Naive thymus-derived CD8-positive, alpha-beta T cell (primary cell): ENCODE data around the gene ZNF219. TPM values are rescaled to one million over a fixed set of nuclear protein-coding genes. Genes with fewer than 3 reads are reported as not detected.

Experiments used
- ATAC-seq, 2 donors: fragments of 150-1000 bp; cut with Tn5 transposase in 1 of 2; sonication (Bioruptor Pico), chemical (Tn5 transposase) in 1 of 2; 1 replicate in 1 of 2; 2 replicates in 1 of 2; pipeline ENCODE4 v1.10.0; 2021; ENCODE audit warnings: mild to moderate bottlenecking in 2 of 2, moderate library complexity in 2 of 2
- POLR2A ChIA-PET: fragments of 350-600 bp; sonication (Branson Sonifier 250); formaldehyde crosslinking; loops from one replicate; lab custom pipeline; 2021; ENCODE audit warnings: antibody characterized with exemption; lab: Charles Lee
- DNase-seq, 10 donors: peaks; one replicate each; pipeline versions ENCODE4 v3.0.0 to v3.0.0-alpha.2; 2020 to 2022
- H3K27ac Mint-ChIP-seq, 10 donors: one replicate each; pipeline ENCODE4 v1.8.0; 2020 to 2022; ENCODE audit warnings: mild to moderate bottlenecking in 10 of 10, mixed read lengths in 10 of 10, moderate library complexity in 4 of 10, inconsistent platforms in 1 of 10
- H3K27me3 Mint-ChIP-seq, 5 donors: one replicate each; pipeline ENCODE4 v1.8.0; 2021 to 2022; ENCODE audit warnings: mixed read lengths in 5 of 5
- H3K36me3 Mint-ChIP-seq, 3 donors: one replicate each; pipeline ENCODE4 v1.8.0; 2020 to 2022; ENCODE audit warnings: mixed read lengths in 3 of 3, mild to moderate bottlenecking in 2 of 3, inconsistent platforms in 1 of 3
- H3K4me1 Mint-ChIP-seq, 4 donors: one replicate each; pipeline ENCODE4 v1.8.0; 2021 to 2022; ENCODE audit warnings: mixed read lengths in 4 of 4
- H3K4me3 Mint-ChIP-seq, 10 donors: one replicate each; pipeline ENCODE4 v1.8.0; 2020 to 2022; ENCODE audit warnings: mild to moderate bottlenecking in 10 of 10, mixed read lengths in 10 of 10, moderate library complexity in 6 of 10, inconsistent platforms in 1 of 10
- H3K9me3 Mint-ChIP-seq, 9 donors: one replicate each; pipeline ENCODE4 v1.8.0; 2020 to 2022; ENCODE audit warnings: mixed read lengths in 9 of 9, mild to moderate bottlenecking in 3 of 9, inconsistent platforms in 1 of 9, moderate library complexity in 1 of 9
- polyA plus RNA-seq, 3 donors: library from polyadenylated mRNA; unstranded; fragments of 300-500 nt; fragmentation: Illumina TruSeq; gene quantifications; one replicate each; pipeline ENCODE4 v1.2.3, GENCODE V29; 2021
- total RNA-seq, 8 experiments: library from RNA in 2 of 8; stranded (reverse) in 2 of 8; gene quantifications; one replicate each; pipeline ENCODE4 v1.2.3 and lab custom pipeline; 2021 to 2026

Gene ZNF219
- total and polyA plus RNA-seq, 5 experiments from 2014 or later: 1.7 to 7.7 (median 3.6) TPM

DNA sequence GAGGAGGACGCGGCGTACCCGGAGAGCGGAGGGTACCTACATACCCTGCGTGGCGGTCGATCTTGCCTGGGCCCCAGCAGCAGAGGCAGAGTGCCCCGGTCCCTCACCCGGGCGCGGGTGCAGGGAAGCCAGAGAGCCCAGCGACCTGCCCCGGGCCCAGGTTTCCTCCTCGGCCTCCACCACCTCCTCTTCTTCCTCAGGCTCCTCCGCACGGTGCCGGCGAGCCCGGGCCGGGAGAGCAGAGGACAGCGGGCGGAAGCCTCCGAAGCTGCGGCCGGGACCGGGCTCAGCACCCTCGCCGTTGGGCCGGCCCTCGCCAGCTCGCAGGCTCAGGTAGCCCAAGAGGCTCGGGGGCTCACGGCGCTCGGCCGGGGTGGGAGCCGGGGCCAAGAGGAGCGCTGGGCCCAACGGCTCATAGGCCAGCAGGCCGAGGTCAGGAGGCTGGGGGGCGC is 6.6 kb downstream of the ZNF219 start:
- Mint-ChIP-seq H3K27me3 (peaks cover 0 to 2% (median 0%) of the 10 kb centered on the region in 5 donors), H3K9me3 (no peaks in the 10 kb centered on the region), H3K4me3 (no peak overlapping the region), H3K36me3 (no peaks in the 10 kb centered on the region), H3K4me1 (peaks cover 21 to 40% (median 26%) of the 10 kb centered on the region in 4 donors), H3K27ac (peak overlapping the region in 5 of 10 donors; percentile 49 to 91 (median 89))
- no peak for DNase-seq
- POLR2A ChIA-PET: interaction anchor here (0.7 to 5.2 kb wide), 5 partner anchors 9 to 77 kb away, joined by 3 to 66 read pairs (median 11); partner anchors contain the start of genes ARHGEF40 and TMEM253
- ATAC-seq: no peak

GRCh38 chr14:21090940-21091663 is 7.4 kb downstream of the ZNF219 start:
- no peak for DNase-seq
- peaks cover 23 to 43% (median 29%) of the 10 kb centered on the region in 4 donors for H3K4me1 Mint-ChIP-seq
- H3K27ac Mint-ChIP-seq: peak overlapping the region in 7 of 10 donors; percentile 49 to 91 (median 68)
- ATAC-seq: no peak
- H3K36me3 Mint-ChIP-seq: no peaks in the 10 kb centered on the region
- H3K4me3 Mint-ChIP-seq: no peak overlapping the region
- POLR2A ChIA-PET: interaction anchor here (1.7 to 5.2 kb wide), 3 partner anchors 13 to 76 kb away, joined by 6 to 66 read pairs (median 15); partner anchors contain the start of gene ARHGEF40
- H3K9me3 Mint-ChIP-seq: no peaks in the 10 kb centered on the region
- H3K27me3 Mint-ChIP-seq: peaks cover 0 to 2% (median 0%) of the 10 kb centered on the region in 5 donors

- H3K4me1 Mint-ChIP-seq: peaks cover 22 to 43% (median 31%) of the 10 kb centered on the region in 4 donors
- DNase-seq (peak in 3 of 10 donors; percentile 21 to 32 (median 25)), ATAC-seq (no peak)
- H3K4me3 Mint-ChIP-seq: no peak overlapping the region
- no peaks in the 10 kb centered on the region for H3K36me3 Mint-ChIP-seq
- POLR2A ChIA-PET: interaction anchor here (0.6 kb wide), 1 partner anchor 49 kb away, joined by 3 read pairs; no protein-coding TSS in a partner anchor
- H3K9me3 Mint-ChIP-seq: no peaks in the 10 kb centered on the region
- H3K27me3 Mint-ChIP-seq: peaks cover 0 to 2% (median 0%) of the 10 kb centered on the region in 5 donors
- H3K27ac Mint-ChIP-seq: peak overlapping the region in 8 of 10 donors; percentile 68 to 100 (median 86)
Measured at GRCh38 chr14:21090194-21090939, 8.1 kb downstream of the ZNF219 start.

- Mint-ChIP-seq H3K4me3 (no peak overlapping the region), H3K4me1 (peaks cover 22 to 43% (median 31%) of the 10 kb centered on the region in 4 donors), H3K27me3 (peaks cover 0 to 2% (median 0%) of the 10 kb centered on the region in 5 donors), H3K9me3 (no peaks in the 10 kb centered on the region), H3K27ac (peak overlapping the region in 8 of 10 donors; percentile 68 to 100 (median 98)), H3K36me3 (no peaks in the 10 kb centered on the region)
- no peak for DNase-seq
- no peak for ATAC-seq
- POLR2A ChIA-PET: interaction anchor here (0.6 kb wide), 1 partner anchor 49 kb away, joined by 3 read pairs; no protein-coding TSS in a partner anchor
Measured at GRCh38 chr14:21089877-21090193, 8.6 kb downstream of the ZNF219 start.

DNA sequence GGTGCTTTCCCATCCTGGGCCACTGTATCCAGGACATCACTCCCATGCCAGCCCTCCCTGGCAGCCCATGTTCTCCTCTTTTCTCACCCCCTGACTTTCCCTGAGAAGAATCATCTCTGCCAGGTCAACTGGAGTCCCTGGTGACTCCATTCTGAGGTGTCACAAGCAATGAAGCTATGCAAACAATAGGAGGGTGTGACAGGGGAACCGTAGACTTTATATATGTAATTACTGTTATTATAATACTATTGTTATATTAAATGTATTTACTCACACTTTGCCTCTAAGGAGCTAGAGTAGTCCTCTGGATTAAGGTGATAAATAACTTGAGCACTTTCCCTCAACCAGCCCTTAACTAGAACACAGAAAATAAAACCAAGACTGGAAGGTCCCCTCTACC is 9.2 kb downstream of the ZNF219 start:
- peaks cover 22 to 43% (median 31%) of the 10 kb centered on the region in 4 donors for H3K4me1 Mint-ChIP-seq
- H3K4me3 Mint-ChIP-seq: no peak overlapping the region
- POLR2A ChIA-PET: interaction anchor here (3.0 to 4.0 kb wide), 2 partner anchors 15 to 19 kb away, joined by 16 to 34 read pairs; partner anchors contain the start of gene ARHGEF40
- H3K9me3 Mint-ChIP-seq: no peaks in the 10 kb centered on the region
- DNase-seq (no peak), ATAC-seq (no peak)
- H3K27me3 Mint-ChIP-seq: peaks cover 0 to 2% (median 0%) of the 10 kb centered on the region in 5 donors
- H3K27ac Mint-ChIP-seq: peak overlapping the region; percentile 78 to 100 (median 97)
- H3K36me3 Mint-ChIP-seq: no peaks in the 10 kb centered on the region

DNA sequence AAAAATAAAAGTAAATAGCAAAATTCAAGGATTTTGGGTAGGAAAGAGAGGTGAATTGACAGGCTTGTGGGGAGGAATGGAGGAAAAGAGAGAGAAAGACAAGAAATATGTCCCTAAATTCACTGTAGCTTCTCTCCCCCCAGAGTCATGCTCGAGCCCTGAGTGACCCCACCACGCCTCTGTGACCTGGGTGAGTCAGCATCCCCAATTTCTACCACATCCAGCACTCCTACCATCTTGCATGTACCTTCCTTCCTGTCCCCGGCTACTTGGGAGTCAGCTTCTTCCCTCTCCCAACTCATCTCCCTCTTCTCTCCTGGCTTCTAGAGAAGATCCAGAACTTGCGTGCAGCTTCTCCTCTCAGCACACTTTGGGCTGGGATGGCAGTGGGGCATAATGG is 9.8 kb downstream of the ZNF219 start:
- Mint-ChIP-seq H3K4me1 (peaks cover 22 to 43% (median 31%) of the 10 kb centered on the region in 4 donors), H3K27me3 (peaks cover 0 to 2% (median 0%) of the 10 kb centered on the region in 5 donors), H3K4me3 (peak overlapping the region in 3 of 10 donors; percentile 4 to 60 (median 11)), H3K9me3 (no peaks in the 10 kb centered on the region), H3K36me3 (no peaks in the 10 kb centered on the region), H3K27ac (peak overlapping the region; percentile 78 to 100 (median 97))
- POLR2A ChIA-PET: interaction anchor here (3.0 to 4.0 kb wide), 2 partner anchors 15 to 18 kb away, joined by 16 to 34 read pairs; partner anchors contain the start of gene ARHGEF40
- DNase-seq: no peak
- no peak for ATAC-seq

GRCh38 chr14:21087294-21088091 is 11.0 kb downstream of the ZNF219 start:
- Mint-ChIP-seq H3K9me3 (no peaks in the 10 kb centered on the region), H3K4me3 (peak overlapping the region in 7 of 10 donors; percentile 8 to 80 (median 52)), H3K36me3 (no peaks in the 10 kb centered on the region), H3K4me1 (peaks cover 14 to 37% (median 26%) of the 10 kb centered on the region in 4 donors), H3K27me3 (peaks cover 0 to 3% (median 0%) of the 10 kb centered on the region in 5 donors), H3K27ac (peak overlapping the region; percentile 78 to 100 (median 97))
- DNase-seq (peak; percentile 53 to 96 (median 82)), ATAC-seq (peak; percentile 84 to 87)
- POLR2A ChIA-PET: interaction anchor here (1.2 to 4.0 kb wide), 4 partner anchors 10 to 20 kb away, joined by 4 to 34 read pairs (median 10); partner anchors contain the start of gene ARHGEF40

GRCh38 chr14:21086908-21087293 is 11.6 kb downstream of the ZNF219 start:
- Mint-ChIP-seq H3K27ac (peak overlapping the region; percentile 78 to 100 (median 92)), H3K36me3 (no peaks in the 10 kb centered on the region), H3K4me1 (peaks cover 13 to 34% (median 25%) of the 10 kb centered on the region in 4 donors), H3K9me3 (no peaks in the 10 kb centered on the region), H3K27me3 (peaks cover 0 to 6% (median 0%) of the 10 kb centered on the region in 5 donors), H3K4me3 (peak overlapping the region in 1 of 10 donors; percentile 27)
- ATAC-seq (no peak), DNase-seq (no peak)
- POLR2A ChIA-PET: interaction anchor here (1.2 to 4.0 kb wide), 4 partner anchors 11 to 20 kb away, joined by 4 to 34 read pairs (median 10); partner anchors contain the start of gene ARHGEF40

GRCh38 chr14:21084998-21085853 is 13.2 kb downstream of the ZNF219 start:
- H3K36me3 Mint-ChIP-seq: no peaks in the 10 kb centered on the region
- H3K9me3 Mint-ChIP-seq: no peaks in the 10 kb centered on the region
- peaks cover 0 to 6% (median 0%) of the 10 kb centered on the region in 5 donors for H3K27me3 Mint-ChIP-seq
- ATAC-seq (no peak), DNase-seq (no peak)
- POLR2A ChIA-PET: interaction anchor here (4.0 kb wide), 1 partner anchor 19 kb away, joined by 34 read pairs; no protein-coding TSS in a partner anchor
- H3K4me3 Mint-ChIP-seq: peak overlapping the region in 1 of 10 donors; percentile 12
- H3K4me1 Mint-ChIP-seq: peaks cover 13 to 28% (median 24%) of the 10 kb centered on the region in 4 donors
- H3K27ac Mint-ChIP-seq: peak overlapping the region in 8 of 10 donors; percentile 63 to 100 (median 92)

DNA sequence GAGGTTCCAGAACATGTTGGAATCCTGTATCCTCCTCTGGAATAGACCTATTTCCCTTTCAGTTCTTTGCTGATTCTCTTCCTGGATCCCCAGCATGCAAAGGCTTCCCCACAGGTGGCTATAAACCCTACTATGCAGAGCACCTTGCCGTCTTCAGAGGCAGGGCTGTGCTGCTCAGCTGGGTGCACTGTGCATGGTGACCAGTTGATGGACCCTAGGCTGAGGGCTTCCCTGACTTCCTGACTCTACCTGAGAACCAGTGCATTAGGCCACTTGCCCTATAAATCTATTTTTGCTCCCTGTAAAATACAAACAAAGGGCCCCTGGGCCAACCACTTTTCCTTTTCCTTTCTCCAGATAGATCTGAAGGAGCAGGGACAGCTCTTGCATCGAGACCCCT is 14.1 kb downstream of the ZNF219 start:
- peak overlapping the region in 6 of 10 donors; percentile 17 to 99 (median 70) for H3K27ac Mint-ChIP-seq
- H3K36me3 Mint-ChIP-seq: no peaks in the 10 kb centered on the region
- H3K4me1 Mint-ChIP-seq: peaks cover 13 to 27% (median 24%) of the 10 kb centered on the region in 4 donors
- POLR2A ChIA-PET: no interaction called here
- ATAC-seq (no peak), DNase-seq (no peak)
- H3K9me3 Mint-ChIP-seq: no peaks in the 10 kb centered on the region
- H3K4me3 Mint-ChIP-seq: no peak overlapping the region
- H3K27me3 Mint-ChIP-seq: peaks cover 0 to 6% (median 0%) of the 10 kb centered on the region in 5 donors
